Caco-2 (cell line): ENCODE results near the gene MARCHF4. TPM values are rescaled to one million over a fixed set of nuclear protein-coding genes. Genes with fewer than 3 reads are reported as not detected.

Experiments used
- BruUV-seq: library from RNA; stranded (reverse); fragments of 400-500 nt; replicated peaks from 2 replicates; lab custom pipeline; 2021; lab: Mats Ljungman, UMichigan
- CTCF ChIA-PET: fragments of 300-600 bp; sonication (Branson Sonifier 250); formaldehyde crosslinking; loops from one replicate; lab custom pipeline; 2022; ENCODE audit warnings: antibody characterized with exemption; lab: Charles Lee
- POLR2A ChIA-PET: fragments of 300-600 bp; sonication (Branson Sonifier 250); formaldehyde crosslinking; loops from one replicate; lab custom pipeline; 2022; ENCODE audit warnings: antibody characterized with exemption; lab: Charles Lee
- DNase-seq, 2 experiments: peaks; one replicate each; pipeline versions ENCODE4 v3.0.0 to v3.0.0-alpha.2; 2020 to 2022
- H3K27me3 ChIP-seq: replicated peaks from 2 replicates; pipeline ENCODE4 v1.6.0; 2011; ENCODE audit warnings: low read length; ENCODE audit not compliant: control insufficient read depth, insufficient read depth
- H3K36me3 ChIP-seq: 2 replicates; pipeline ENCODE4 v1.5.1; 2011; ENCODE audit warnings: low read length; ENCODE audit not compliant: control insufficient read depth, insufficient read depth
- H3K4me1 ChIP-seq: fragments of 250-450 bp; sonication (Bioruptor Pico); 2 replicates; pipeline ENCODE4 v1.5.1; 2020; ENCODE audit warnings: mild to moderate bottlenecking
- H3K4me3 ChIP-seq: 2 replicates; pipeline ENCODE4 v1.5.1; 2011; ENCODE audit warnings: low read depth, mild to moderate bottlenecking, control low read depth, low read length
- H3K9me3 ChIP-seq: fragments of 250-450 bp; sonication (Bioruptor Pico); 2 replicates; pipeline ENCODE4 v1.5.1; 2020; ENCODE audit warnings: mild to moderate bottlenecking, moderate library complexity
- H3K27ac Mint-ChIP-seq: one replicate; pipeline ENCODE4 v1.8.0; 2022; ENCODE audit warnings: mixed read lengths; ENCODE audit not compliant: unreplicated experiment
- H3K27me3 Mint-ChIP-seq: one replicate; pipeline ENCODE4 v1.8.0; 2022; ENCODE audit warnings: mixed read lengths; ENCODE audit not compliant: insufficient read depth, unreplicated experiment
- H3K36me3 Mint-ChIP-seq: one replicate; pipeline ENCODE4 v1.8.0; 2022; ENCODE audit warnings: mild to moderate bottlenecking, mixed read lengths; ENCODE audit not compliant: insufficient read depth, unreplicated experiment
- H3K4me1 Mint-ChIP-seq: one replicate; pipeline ENCODE4 v1.8.0; 2022; ENCODE audit warnings: low read depth, mixed read lengths; ENCODE audit not compliant: unreplicated experiment
- H3K4me3 Mint-ChIP-seq: one replicate; pipeline ENCODE4 v1.8.0; 2022; ENCODE audit warnings: mild to moderate bottlenecking, moderate library complexity, mixed read lengths; ENCODE audit not compliant: unreplicated experiment
- H3K9me3 Mint-ChIP-seq: one replicate; pipeline ENCODE4 v1.8.0; 2022; ENCODE audit warnings: mixed read lengths; ENCODE audit not compliant: unreplicated experiment
- CTCF ChIP-seq, 2 experiments: fragments of 200-600 bp in 1 of 2; IDR thresholded peaks; 1 replicate in 1 of 2; 2 replicates in 1 of 2; pipeline versions ENCODE4 v1.5.1 to v1.8.0; 2011 to 2022; ENCODE audit warnings: antibody characterized with exemption in 1 of 2, control low read depth in 1 of 2, inconsistent platforms in 1 of 2, low read depth in 1 of 2, low read length in 1 of 2, mild to moderate bottlenecking in 1 of 2, moderate library complexity in 1 of 2; ENCODE audit not compliant: insufficient read depth in 1 of 2, severe bottlenecking in 1 of 2, unreplicated experiment in 1 of 2
- intact Hi-C: fragments of 100-400 bp; cut with micrococcal nuclease; formaldehyde crosslinking; loops from one replicate; pipeline ENCODE4 v1.10.0; 2022; ENCODE audit not compliant: unreplicated experiment
- total RNA-seq: library from RNA; stranded (reverse); gene quantifications from 2 replicates; pipeline ENCODE4 v1.2.3, GENCODE V29; 2022

The MARCHF4 gene
- total RNA-seq, 1 experiment from 2014 or later, result not detected

GRCh38 chr2:216372761-216373291 is 543 bp upstream of the MARCHF4 start:
- Mint-ChIP-seq H3K27ac (no peak overlapping the region), H3K36me3 (no peaks in the 10 kb centered on the region), H3K9me3 (no peaks in the 10 kb centered on the region)

GRCh38 chr2:216370961-216371712 is 1.1 kb downstream of the MARCHF4 start:
- no peaks in the 10 kb centered on the region for H3K9me3 Mint-ChIP-seq
- no peak for DNase-seq
- Histone ChIP-seq H3K27me3 (0 out of 2 replicates have a peak, but pooled peaks cover 2% of the 10 kb centered on the region), H3K4me3 (no peak overlapping the region), H3K4me1 (no peaks in the 10 kb centered on the region), H3K9me3 (no peaks in the 10 kb centered on the region), H3K36me3 (no peaks in the 10 kb centered on the region)
- no peak for TF ChIP-seq CTCF (IDR thresholded peaks at IDR 0.05; ENCODE audit: insufficient read depth in 1 of 2, low read depth in 1 of 2, low read length in 1 of 2, severe bottlenecking in 1 of 2, unreplicated experiment in 1 of 2)
- POLR2A ChIA-PET, result no interaction called here
- intact Hi-C loops, result no loop called here
- CTCF ChIA-PET, result no interaction called here
- BruUV-seq, result no TSS peak
- no peak overlapping the region for H3K4me3 Mint-ChIP-seq
- no peaks in the 10 kb centered on the region for H3K36me3 Mint-ChIP-seq
- H3K27me3 Mint-ChIP-seq, result peaks cover 42% of the 10 kb centered on the region
- H3K27ac Mint-ChIP-seq, result no peak overlapping the region
- no peaks in the 10 kb centered on the region for H3K4me1 Mint-ChIP-seq

More at GRCh38 chr2:216372761-216373291, 543 bp upstream of the MARCHF4 start:
- Mint-ChIP-seq H3K4me3 (no peak overlapping the region), H3K27me3 (peaks cover 39% of the 10 kb centered on the region), H3K4me1 (no peaks in the 10 kb centered on the region)
- no peaks in the 10 kb centered on the region for H3K4me1 ChIP-seq
- no TSS peak for BruUV-seq
- no peak for TF ChIP-seq CTCF (IDR thresholded peaks at IDR 0.05; ENCODE audit: insufficient read depth in 1 of 2, low read depth in 1 of 2, low read length in 1 of 2, severe bottlenecking in 1 of 2, unreplicated experiment in 1 of 2)
- intact Hi-C loops, result no loop called here
- CTCF ChIA-PET, result no interaction called here
- 0 out of 2 replicates have a peak, but pooled peaks cover 2% of the 10 kb centered on the region for H3K27me3 ChIP-seq
- H3K36me3 ChIP-seq, result no peaks in the 10 kb centered on the region
- POLR2A ChIA-PET, result interaction anchor here (0.6 to 1.1 kb wide), 2 partner anchors 31 to 258 kb away, joined by 3 to 4 read pairs; no protein-coding TSS in a partner anchor
- DNase-seq, result no peak
- H3K9me3 ChIP-seq, result no peaks in the 10 kb centered on the region
- no peak overlapping the region for H3K4me3 ChIP-seq

- no peaks in the 10 kb centered on the region for H3K4me1 ChIP-seq
- H3K27ac Mint-ChIP-seq, result no peak overlapping the region
- no peak for DNase-seq
- intact Hi-C loops, result no loop called here
- no peaks in the 10 kb centered on the region for H3K9me3 ChIP-seq
- no peak overlapping the region for H3K4me3 ChIP-seq
- H3K36me3 ChIP-seq, result no peaks in the 10 kb centered on the region
- no peak for TF ChIP-seq CTCF (IDR thresholded peaks at IDR 0.05; ENCODE audit: insufficient read depth in 1 of 2, low read depth in 1 of 2, low read length in 1 of 2, severe bottlenecking in 1 of 2, unreplicated experiment in 1 of 2)
- H3K9me3 Mint-ChIP-seq, result no peaks in the 10 kb centered on the region
- H3K4me3 Mint-ChIP-seq, result no peak overlapping the region
- CTCF ChIA-PET, result no interaction called here
- H3K27me3 ChIP-seq, result 0 out of 2 replicates have a peak, but pooled peaks cover 2% of the 10 kb centered on the region
- no peaks in the 10 kb centered on the region for H3K36me3 Mint-ChIP-seq
- no peaks in the 10 kb centered on the region for H3K4me1 Mint-ChIP-seq
- POLR2A ChIA-PET, result no interaction called here
- peaks cover 38% of the 10 kb centered on the region for H3K27me3 Mint-ChIP-seq
- no TSS peak for BruUV-seq
Measured at GRCh38 chr2:216369821-216370220, 2.5 kb downstream of the MARCHF4 start.
